PC-3 (cell line): ENCODE data around the gene OCA2.

Experiments
- CTCF ChIP-seq: fragments of 300-600 bp; sonication (generic); conservative IDR thresholded peaks from 2 replicates; pipeline ENCODE4 v1.5.1; 2017; ENCODE audit warnings: antibody characterized with exemption, low read depth, mild to moderate bottlenecking, low read length
- EZH2 ChIP-seq: fragments of 300-600 bp; sonication (generic); IDR thresholded peaks from one replicate; pipeline ENCODE4 v1.6.1; 2017; ENCODE audit warnings: antibody characterized with exemption, mild to moderate bottlenecking, low read length; ENCODE audit not compliant: unreplicated experiment

- TF ChIP-seq CTCF, result no peak
- TF ChIP-seq EZH2, result no peak
These were observed 290.9 kb downstream of the OCA2 start for GRCh38 chr15:27808182-27808581.
